SU-DHL-6 (cell line): ENCODE results near the gene KAT6B.

Experiments used
- H2AFZ ChIP-seq: fragments of 200-600 bp; sonication (generic); 2 replicates; pipeline ENCODE4 v1.6.1; 2014; ENCODE audit warnings: low read depth, mild to moderate bottlenecking, moderate library complexity, mixed read lengths, antibody characterized with exemption, low read length; ENCODE audit not compliant: severe bottlenecking
- H3F3A ChIP-seq: fragments of 200-600 bp; shearing (Covaris generic); 2 replicates; pipeline ENCODE4 v1.6.0; 2016; ENCODE audit warnings: antibody characterized with exemption, mild to moderate bottlenecking; ENCODE audit not compliant: insufficient read depth
- H3K27ac ChIP-seq: fragments of 200-600 bp; sonication (generic); 2 replicates; pipeline ENCODE4 v1.5.1; 2016; ENCODE audit warnings: low read depth, mild to moderate bottlenecking, low read length, moderate library complexity, mixed read lengths
- H3K27me3 ChIP-seq: fragments of 200-600 bp; sonication (generic), shearing (Covaris generic); 2 replicates; pipeline ENCODE4 v1.6.0; 2014; ENCODE audit warnings: mild to moderate bottlenecking, low read length
- H3K36me3 ChIP-seq: fragments of 200-600 bp; sonication (generic); 2 replicates; pipeline ENCODE4 v1.6.1; 2014; ENCODE audit warnings: mild to moderate bottlenecking, low read length, mixed read lengths
- H3K4me2 ChIP-seq: fragments of 300-600, 200-600 bp; shearing (Covaris generic), sonication (generic); 2 replicates; pipeline ENCODE4 v1.6.0; 2014; ENCODE audit warnings: low read length, low read depth, mild to moderate bottlenecking; ENCODE audit not compliant: poor library complexity, severe bottlenecking
- H3K4me3 ChIP-seq: fragments of 200-600 bp; sonication (generic); 2 replicates; pipeline ENCODE4 v1.5.1; 2014; ENCODE audit warnings: antibody characterized with exemption, low read length, mild to moderate bottlenecking, mixed read lengths; ENCODE audit not compliant: insufficient read depth, poor library complexity, severe bottlenecking
- H3K79me2 ChIP-seq: fragments of 200-600 bp; sonication (generic); 2 replicates; pipeline ENCODE4 v1.6.1; 2014; ENCODE audit warnings: mild to moderate bottlenecking, low read length, moderate library complexity; ENCODE audit not compliant: insufficient read depth
- H3K9ac ChIP-seq: fragments of 200-600 bp; sonication (generic); 2 replicates; pipeline ENCODE4 v1.7.0; 2014; ENCODE audit warnings: mild to moderate bottlenecking, low read length
- H3K9me2 ChIP-seq: fragments of 200-600 bp; sonication (generic); replicated peaks from 2 replicates; pipeline ENCODE4 v1.6.1; 2014; ENCODE audit warnings: low read length; ENCODE audit not compliant: insufficient read depth
- H3K9me3 ChIP-seq: fragments of 200-600 bp; sonication (generic); 2 replicates; pipeline ENCODE4 v1.6.1; 2014; ENCODE audit warnings: low read length, mixed read lengths; ENCODE audit not compliant: insufficient read depth
- H4K20me1 ChIP-seq: fragments of 200-600 bp; sonication (generic); 2 replicates; pipeline ENCODE4 v1.6.1; 2014; ENCODE audit warnings: low read depth, mild to moderate bottlenecking, antibody characterized with exemption, low read length, moderate library complexity, mixed read lengths
- CTCF ChIP-seq: fragments of 200-600 bp; sonication (generic); IDR thresholded peaks from one replicate; pipeline ENCODE4 v1.5.1; 2017; ENCODE audit warnings: antibody characterized with exemption, mild to moderate bottlenecking, low read length, moderate library complexity; ENCODE audit not compliant: insufficient read depth, poor library complexity, severe bottlenecking
- EZH2phosphoT487 ChIP-seq: fragments of 200-600 bp; sonication (generic), shearing (Covaris generic); conservative IDR thresholded peaks from 2 replicates; pipeline ENCODE4 v1.6.1; 2018; ENCODE audit warnings: mild to moderate bottlenecking, antibody characterized with exemption, low read length, moderate library complexity, mixed read lengths

Gene KAT6B

GRCh38 chr10:74871595-74872382, 45.4 kb downstream of the KAT6B start:
- Histone ChIP-seq H3K4me2 (no peak overlapping the region), H2AFZ (no peak overlapping the region), H3K4me3 (no peak overlapping the region), H3F3A (no peaks in the 10 kb centered on the region), H3K9me2 (no peaks in the 10 kb centered on the region), H3K79me2 (0 out of 2 replicates have a peak, but pooled peaks cover 5% of the 10 kb centered on the region), H3K9me3 (no peaks in the 10 kb centered on the region), H3K27ac (no peak overlapping the region), H4K20me1 (no peaks in the 10 kb centered on the region; the same call in 1 of the 2 replicates), H3K27me3 (no peaks in the 10 kb centered on the region), H3K36me3 (no peaks in the 10 kb centered on the region), H3K9ac (no peak overlapping the region)
- no peak for TF ChIP-seq CTCF
- no peak for TF ChIP-seq EZH2phosphoT487

GRCh38 chr10:74873803-74874454, 47.5 kb downstream of the KAT6B start:
- no peaks in the 10 kb centered on the region for H4K20me1 ChIP-seq

GRCh38 chr10:74874649-74875048, 48.2 kb downstream of the KAT6B start:
- Histone ChIP-seq H3K79me2 (no peaks in the 10 kb centered on the region), H3F3A (no peaks in the 10 kb centered on the region), H3K36me3 (no peaks in the 10 kb centered on the region), H3K9ac (no peak overlapping the region), H3K27ac (no peak overlapping the region), H3K4me3 (no peak overlapping the region), H3K9me2 (no peaks in the 10 kb centered on the region), H3K27me3 (no peaks in the 10 kb centered on the region), H3K4me2 (no peak overlapping the region), H2AFZ (no peak overlapping the region), H4K20me1 (no peaks in the 10 kb centered on the region), H3K9me3 (no peaks in the 10 kb centered on the region)
- no peak for TF ChIP-seq CTCF
- TF ChIP-seq EZH2phosphoT487: no peak

More at GRCh38 chr10:74873803-74874454, 47.5 kb downstream of the KAT6B start:
- no peaks in the 10 kb centered on the region for H3K36me3 ChIP-seq
- no peak overlapping the region for H3K4me3 ChIP-seq
- no peaks in the 10 kb centered on the region for H3K27me3 ChIP-seq
- H3K79me2 ChIP-seq: no peaks in the 10 kb centered on the region
- no peaks in the 10 kb centered on the region for H3K9me3 ChIP-seq
- no peak overlapping the region for H3K27ac ChIP-seq
- H3K9ac ChIP-seq: no peak overlapping the region
- H3F3A ChIP-seq: no peaks in the 10 kb centered on the region
- TF ChIP-seq EZH2phosphoT487 (no peak), CTCF (no peak)
- H3K9me2 ChIP-seq: no peaks in the 10 kb centered on the region
- no peak overlapping the region for H2AFZ ChIP-seq
- H3K4me2 ChIP-seq: no peak overlapping the region
